Peyer's patch (tissue), 4 donors: ENCODE results near the gene RNF213. TPM values are rescaled to one million over a fixed set of nuclear protein-coding genes. Genes with fewer than 3 reads are reported as not detected.
A peak's percentile ranks its signal among the peaks of the same experiment; 100 is the strongest.

Experiments used
- DNase-seq, 3 donors: peaks; one replicate each; pipeline ENCODE4 v3.0.0-alpha.2; 2017 to 2019
- H3K27ac ChIP-seq, 4 donors: fragments of 200-600 bp; sonication (generic); one replicate each; pipeline ENCODE4 v1.5.1; 2016 to 2019
- H3K27me3 ChIP-seq, 2 donors: fragments of 200-600 bp; sonication (generic); one replicate each; pipeline ENCODE4 v1.5.1; 2019
- H3K36me3 ChIP-seq, 3 donors: fragments of 200-600 bp; sonication (generic); one replicate each; pipeline ENCODE4 v1.5.1; 2016 to 2019
- H3K4me1 ChIP-seq, 4 donors: fragments of 200-600 bp; sonication (generic); one replicate each; pipeline ENCODE4 v1.5.1; 2016 to 2019
- H3K4me3 ChIP-seq, 4 donors: fragments of 200-600 bp; sonication (generic); 1 replicate in 3 of 4; 2 replicates in 1 of 4; pipeline ENCODE4 v1.5.1; 2016 to 2019; ENCODE audit warnings: mild to moderate bottlenecking in 1 of 4
- H3K9me3 ChIP-seq, 4 donors: fragments of 200-600 bp; sonication (generic); one replicate each; pipeline ENCODE4 v1.5.1; 2016 to 2019; ENCODE audit warnings: mild to moderate bottlenecking in 1 of 4
- POLR2A ChIP-seq, 2 donors: fragments of 450-650 bp; IDR thresholded peaks; one replicate each; pipeline ENCODE4 v1.5.1; 2017; ENCODE audit warnings: antibody characterized with exemption in 2 of 2, mild to moderate bottlenecking in 2 of 2, moderate library complexity in 2 of 2
- total RNA-seq, 4 donors: library from RNA; depleted of rRNA; stranded (reverse); fragments of >200 nt; gene quantifications; one replicate each; pipeline ENCODE4 v1.1.0, GENCODE V29; 2016
- TF ChIP-seq, protein P1 (sequence below), 6 experiments: fragments of 450-650 bp in 4 of 6; fragments of 200-600 bp in 2 of 6; sonication (generic) in 1 of 6; IDR thresholded peaks; one replicate each; pipeline ENCODE4 v1.5.1; 2017 to 2019; ENCODE audit warnings: antibody characterized with exemption in 6 of 6, mild to moderate bottlenecking in 3 of 6, moderate library complexity in 1 of 6

The RNF213 gene
- total RNA-seq, 4 donors from 2014 or later = 187 to 404 (median 293) TPM

GRCh38 chr17:80430446-80431245, 170.0 kb downstream of the RNF213 start:
- TF ChIP-seq POLR2A (IDR thresholded peaks at IDR 0.05) = no peak
- TF ChIP-seq, protein P1, sequence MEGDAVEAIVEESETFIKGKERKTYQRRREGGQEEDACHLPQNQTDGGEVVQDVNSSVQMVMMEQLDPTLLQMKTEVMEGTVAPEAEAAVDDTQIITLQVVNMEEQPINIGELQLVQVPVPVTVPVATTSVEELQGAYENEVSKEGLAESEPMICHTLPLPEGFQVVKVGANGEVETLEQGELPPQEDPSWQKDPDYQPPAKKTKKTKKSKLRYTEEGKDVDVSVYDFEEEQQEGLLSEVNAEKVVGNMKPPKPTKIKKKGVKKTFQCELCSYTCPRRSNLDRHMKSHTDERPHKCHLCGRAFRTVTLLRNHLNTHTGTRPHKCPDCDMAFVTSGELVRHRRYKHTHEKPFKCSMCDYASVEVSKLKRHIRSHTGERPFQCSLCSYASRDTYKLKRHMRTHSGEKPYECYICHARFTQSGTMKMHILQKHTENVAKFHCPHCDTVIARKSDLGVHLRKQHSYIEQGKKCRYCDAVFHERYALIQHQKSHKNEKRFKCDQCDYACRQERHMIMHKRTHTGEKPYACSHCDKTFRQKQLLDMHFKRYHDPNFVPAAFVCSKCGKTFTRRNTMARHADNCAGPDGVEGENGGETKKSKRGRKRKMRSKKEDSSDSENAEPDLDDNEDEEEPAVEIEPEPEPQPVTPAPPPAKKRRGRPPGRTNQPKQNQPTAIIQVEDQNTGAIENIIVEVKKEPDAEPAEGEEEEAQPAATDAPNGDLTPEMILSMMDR (IDR thresholded peaks at IDR 0.05) = no peak

DNA sequence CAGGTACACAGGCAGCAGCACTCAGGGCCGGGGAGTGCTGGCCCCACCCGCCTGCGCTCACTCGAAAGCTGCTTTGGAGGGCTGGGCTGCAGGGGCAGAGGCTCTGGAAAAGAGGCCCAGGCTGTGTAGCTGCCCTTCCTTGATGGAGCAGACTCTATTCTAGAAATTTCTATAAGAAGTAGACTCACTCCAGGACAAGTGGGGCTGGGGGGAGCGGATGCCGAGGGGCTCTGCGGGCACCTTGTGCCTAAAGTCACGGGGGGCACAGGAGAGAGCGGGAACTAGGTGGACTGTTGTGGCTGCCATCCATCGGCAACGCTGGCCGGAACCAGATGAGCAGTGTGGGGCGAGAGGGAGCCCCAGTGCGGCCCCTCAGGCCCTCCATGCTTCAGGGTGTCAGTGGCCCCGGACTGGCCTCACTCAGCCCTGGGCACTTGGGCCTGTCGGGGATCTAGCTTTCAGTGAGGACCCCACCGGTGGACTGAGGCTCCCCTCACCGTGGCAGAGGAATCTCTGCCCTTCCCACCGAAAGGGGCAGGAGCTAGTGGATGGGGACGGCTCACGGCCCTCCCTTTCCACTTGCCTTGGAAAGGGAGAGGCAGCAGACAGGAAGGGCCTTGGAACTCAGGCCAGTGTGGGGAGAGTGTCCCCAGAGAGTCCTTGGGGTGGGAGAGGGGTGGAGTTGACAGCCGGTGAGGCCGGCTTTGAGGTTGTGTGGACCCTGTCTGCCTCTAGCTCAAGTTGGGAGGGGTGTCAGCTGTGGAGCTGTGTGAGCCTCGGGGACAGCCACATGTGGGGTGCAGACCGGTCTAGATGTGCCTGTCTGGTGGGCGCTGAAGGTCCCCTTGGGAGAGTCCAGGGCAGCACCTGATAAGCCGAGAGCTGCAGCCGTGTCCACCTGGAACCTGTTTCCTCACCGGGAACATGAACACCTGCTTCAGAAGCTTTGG, 170.9 kb downstream of the RNF213 start:
- Histone ChIP-seq H3K9me3 (no peaks in the 10 kb centered on the region), H3K4me1 (peaks cover 0 to 6% (median 0%) of the 10 kb centered on the region in 4 donors), H3K4me3 (no peak overlapping the region), H3K27ac (no peak overlapping the region), H3K27me3 (no peaks in the 10 kb centered on the region), H3K36me3 (no peaks in the 10 kb centered on the region)
- DNase-seq = no peak
- TF ChIP-seq, protein P1 (IDR thresholded peaks at IDR 0.05) = no peak
- no peak for TF ChIP-seq POLR2A (IDR thresholded peaks at IDR 0.05)

More at GRCh38 chr17:80430446-80431245, 170.0 kb downstream of the RNF213 start:
- Histone ChIP-seq H3K27me3 (no peaks in the 10 kb centered on the region), H3K27ac (no peak overlapping the region), H3K9me3 (no peaks in the 10 kb centered on the region), H3K4me1 (peaks cover 0 to 8% (median 0%) of the 10 kb centered on the region in 4 donors), H3K4me3 (no peak overlapping the region), H3K36me3 (no peaks in the 10 kb centered on the region)
- DNase-seq = peak in 1 of 3 donors; percentile 35

- Histone ChIP-seq H3K9me3 (no peaks in the 10 kb centered on the region), H3K27me3 (no peaks in the 10 kb centered on the region), H3K36me3 (no peaks in the 10 kb centered on the region), H3K27ac (no peak overlapping the region), H3K4me1 (no peaks in the 10 kb centered on the region), H3K4me3 (no peak overlapping the region)
- DNase-seq = no peak
- TF ChIP-seq POLR2A (IDR thresholded peaks at IDR 0.05) = no peak
- TF ChIP-seq, protein P1 (IDR thresholded peaks at IDR 0.05) = no peak
These were observed 171.8 kb downstream of the RNF213 start for GRCh38 chr17:80432350-80432955.

DNA sequence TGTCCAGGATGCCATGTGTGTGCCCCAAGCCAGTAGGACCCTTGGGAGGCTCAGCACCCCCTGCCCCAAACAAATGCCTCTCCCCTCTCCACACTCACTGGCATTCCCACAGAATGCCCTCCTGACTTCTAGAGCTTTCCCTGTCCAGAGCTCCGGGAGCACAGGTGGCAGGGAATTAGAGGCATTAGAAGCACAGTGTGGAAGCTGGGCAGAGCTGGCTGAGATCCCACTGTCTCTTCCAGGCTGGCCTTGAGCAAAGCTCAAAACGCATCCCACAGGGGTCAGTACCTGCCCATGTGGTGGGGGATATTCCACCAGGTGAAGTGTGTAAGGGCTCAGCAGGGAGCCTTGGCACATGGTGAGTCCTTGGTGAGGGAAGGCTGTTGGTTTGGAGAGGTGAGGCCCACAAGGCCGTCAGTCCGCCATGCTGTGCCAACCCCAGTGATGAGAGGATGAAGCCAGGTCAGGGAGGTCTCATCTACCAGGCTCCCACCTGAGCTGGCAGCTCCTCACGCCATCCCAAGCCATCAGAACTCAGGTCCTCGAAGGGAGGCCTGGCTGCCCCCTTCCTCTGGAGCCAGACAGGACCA, 172.4 kb downstream of the RNF213 start:
- no peak for TF ChIP-seq POLR2A (IDR thresholded peaks at IDR 0.05)
- TF ChIP-seq, protein P1 (IDR thresholded peaks at IDR 0.05) = no peak
- Histone ChIP-seq H3K27me3 (no peaks in the 10 kb centered on the region), H3K4me3 (no peak overlapping the region), H3K4me1 (no peaks in the 10 kb centered on the region), H3K36me3 (no peaks in the 10 kb centered on the region), H3K9me3 (no peaks in the 10 kb centered on the region), H3K27ac (no peak overlapping the region)
- no peak for DNase-seq
